ENCODE measurements around the gene DPY30.

DNA sequence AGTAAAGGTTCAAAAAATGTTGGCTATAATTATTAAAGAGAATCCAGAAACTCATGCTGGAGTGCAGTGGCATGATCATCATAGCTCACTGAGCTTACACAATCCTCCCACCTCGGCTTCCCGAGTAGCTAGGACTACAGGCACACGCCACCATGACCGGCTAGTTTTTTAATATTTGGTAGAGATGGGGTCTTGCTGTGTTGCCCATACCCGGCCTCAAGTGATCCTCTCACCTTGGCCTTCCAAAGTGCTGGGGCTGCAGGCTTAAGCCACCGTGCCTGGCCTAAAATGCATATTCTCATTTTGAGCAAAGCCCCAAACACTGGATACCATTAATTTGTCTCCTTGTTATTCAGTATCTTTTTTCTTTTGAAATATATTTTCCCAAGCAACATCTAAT lies 61.2 kb downstream of the DPY30 start:
- TF ChIP-seq, protein P1, sequence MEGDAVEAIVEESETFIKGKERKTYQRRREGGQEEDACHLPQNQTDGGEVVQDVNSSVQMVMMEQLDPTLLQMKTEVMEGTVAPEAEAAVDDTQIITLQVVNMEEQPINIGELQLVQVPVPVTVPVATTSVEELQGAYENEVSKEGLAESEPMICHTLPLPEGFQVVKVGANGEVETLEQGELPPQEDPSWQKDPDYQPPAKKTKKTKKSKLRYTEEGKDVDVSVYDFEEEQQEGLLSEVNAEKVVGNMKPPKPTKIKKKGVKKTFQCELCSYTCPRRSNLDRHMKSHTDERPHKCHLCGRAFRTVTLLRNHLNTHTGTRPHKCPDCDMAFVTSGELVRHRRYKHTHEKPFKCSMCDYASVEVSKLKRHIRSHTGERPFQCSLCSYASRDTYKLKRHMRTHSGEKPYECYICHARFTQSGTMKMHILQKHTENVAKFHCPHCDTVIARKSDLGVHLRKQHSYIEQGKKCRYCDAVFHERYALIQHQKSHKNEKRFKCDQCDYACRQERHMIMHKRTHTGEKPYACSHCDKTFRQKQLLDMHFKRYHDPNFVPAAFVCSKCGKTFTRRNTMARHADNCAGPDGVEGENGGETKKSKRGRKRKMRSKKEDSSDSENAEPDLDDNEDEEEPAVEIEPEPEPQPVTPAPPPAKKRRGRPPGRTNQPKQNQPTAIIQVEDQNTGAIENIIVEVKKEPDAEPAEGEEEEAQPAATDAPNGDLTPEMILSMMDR (IDR thresholded peaks at IDR 0.05; ENCODE audit: insufficient read depth, low read length, poor library complexity, severe bottlenecking), result no peak
- TF ChIP-seq EZH2phosphoT487 (conservative IDR thresholded peaks at IDR 0.05; ENCODE audit: low read length), result no peak

Measured in SU-DHL-6 (cell line).